ENCODE data around the gene ME1. TPM values are rescaled to one million over a fixed set of nuclear protein-coding genes. Genes with fewer than 3 reads are reported as not detected.
A peak's percentile ranks its signal among the peaks of the same experiment; 100 is the strongest.

The ME1 gene
- total RNA-seq, 1 experiment from 2014 or later = 131 TPM

- no peaks in the 10 kb centered on the region for H3K27me3 ChIP-seq (replicated peaks; ENCODE audit: control insufficient read depth, insufficient read depth, low read length)
- Mint-ChIP-seq H3K36me3 (ENCODE audit: insufficient read depth, unreplicated experiment) (peaks cover 82% of the 10 kb centered on the region), H3K4me1 (ENCODE audit: low read depth, unreplicated experiment) (peaks cover 19% of the 10 kb centered on the region), H3K4me3 (ENCODE audit: unreplicated experiment) (no peak overlapping the region), H3K27ac (ENCODE audit: unreplicated experiment) (no peak overlapping the region), H3K27me3 (ENCODE audit: insufficient read depth, unreplicated experiment) (no peaks in the 10 kb centered on the region), H3K9me3 (ENCODE audit: unreplicated experiment) (no peaks in the 10 kb centered on the region)
- CTCF ChIA-PET = no interaction called here
- POLR2A ChIA-PET = no interaction called here
- no peaks in the 10 kb centered on the region for H3K9me3 ChIP-seq
- DNase-seq = no peak
- no TSS peak for BruUV-seq (replicated peaks)
- no peak for TF ChIP-seq CTCF (IDR thresholded peaks at IDR 0.05; ENCODE audit: insufficient read depth in 1 of 2, low read depth in 1 of 2, low read length in 1 of 2, severe bottlenecking in 1 of 2, unreplicated experiment in 1 of 2)
- H3K4me3 ChIP-seq (ENCODE audit: low read depth, low read length) = no peak overlapping the region
- no peaks in the 10 kb centered on the region; the same call in 1 of the 2 replicates for H3K36me3 ChIP-seq (ENCODE audit: control insufficient read depth, insufficient read depth, low read length)
- 0 out of 2 replicates have a peak, but pooled peaks cover 3% of the 10 kb centered on the region for H3K4me1 ChIP-seq
- intact Hi-C loops (cut with micrococcal nuclease; ENCODE audit: unreplicated experiment) = loop anchor here (10.0 kb wide), 1 partner anchor 947 kb away; no protein-coding TSS in a partner anchor
Measured at GRCh38 chr6:83202031-83202430, 228.8 kb downstream of the ME1 start.

GRCh38 chr6:83199863-83200225, 231.0 kb downstream of the ME1 start:
- intact Hi-C loops (cut with micrococcal nuclease; ENCODE audit: unreplicated experiment) = loop anchor here (10.0 kb wide), 2 partner anchors 315 to 945 kb away; partner anchors contain the start of gene PRSS35
- no peak for DNase-seq

GRCh38 chr6:83199173-83199862, 231.5 kb downstream of the ME1 start:
- H3K36me3 Mint-ChIP-seq (ENCODE audit: insufficient read depth, unreplicated experiment) = peaks cover 69% of the 10 kb centered on the region
- POLR2A ChIA-PET = no interaction called here
- no peaks in the 10 kb centered on the region for H3K27me3 ChIP-seq (replicated peaks; ENCODE audit: control insufficient read depth, insufficient read depth, low read length)
- DNase-seq = no peak
- H3K4me3 Mint-ChIP-seq (ENCODE audit: unreplicated experiment) = no peak overlapping the region
- CTCF ChIA-PET = no interaction called here
- H3K27me3 Mint-ChIP-seq (ENCODE audit: insufficient read depth, unreplicated experiment) = no peaks in the 10 kb centered on the region
- BruUV-seq (replicated peaks) = no TSS peak
- intact Hi-C loops (cut with micrococcal nuclease; ENCODE audit: unreplicated experiment) = loop anchor here (10.0 kb wide), 1 partner anchor 315 kb away; the partner anchor contains the start of gene PRSS35
- no peaks in the 10 kb centered on the region for H3K9me3 Mint-ChIP-seq (ENCODE audit: unreplicated experiment)
- peak overlapping the region; percentile 10 for H3K27ac Mint-ChIP-seq (ENCODE audit: unreplicated experiment)
- H3K4me3 ChIP-seq (ENCODE audit: low read depth, low read length) = no peak overlapping the region
- no peaks in the 10 kb centered on the region for H3K9me3 ChIP-seq
- H3K36me3 ChIP-seq (ENCODE audit: control insufficient read depth, insufficient read depth, low read length) = no peaks in the 10 kb centered on the region; the same call in 1 of the 2 replicates
- peaks cover 28% of the 10 kb centered on the region for H3K4me1 Mint-ChIP-seq (ENCODE audit: low read depth, unreplicated experiment)
- H3K4me1 ChIP-seq = peaks cover 13% of the 10 kb centered on the region; the same call in 1 of the 2 replicates
- TF ChIP-seq CTCF (IDR thresholded peaks at IDR 0.05; ENCODE audit: insufficient read depth in 1 of 2, low read depth in 1 of 2, low read length in 1 of 2, severe bottlenecking in 1 of 2, unreplicated experiment in 1 of 2) = no peak

More at GRCh38 chr6:83199863-83200225, 231.0 kb downstream of the ME1 start:
- no peaks in the 10 kb centered on the region; the same call in 1 of the 2 replicates for H3K36me3 ChIP-seq (ENCODE audit: control insufficient read depth, insufficient read depth, low read length)
- POLR2A ChIA-PET = no interaction called here
- Mint-ChIP-seq H3K9me3 (ENCODE audit: unreplicated experiment) (no peaks in the 10 kb centered on the region), H3K27ac (ENCODE audit: unreplicated experiment) (no peak overlapping the region), H3K4me3 (ENCODE audit: unreplicated experiment) (no peak overlapping the region), H3K4me1 (ENCODE audit: low read depth, unreplicated experiment) (peaks cover 28% of the 10 kb centered on the region), H3K27me3 (ENCODE audit: insufficient read depth, unreplicated experiment) (no peaks in the 10 kb centered on the region), H3K36me3 (ENCODE audit: insufficient read depth, unreplicated experiment) (peaks cover 68% of the 10 kb centered on the region)
- no peaks in the 10 kb centered on the region for H3K27me3 ChIP-seq (replicated peaks; ENCODE audit: control insufficient read depth, insufficient read depth, low read length)
- BruUV-seq (replicated peaks) = no TSS peak
- CTCF ChIA-PET = no interaction called here
- peaks cover 7% of the 10 kb centered on the region; the same call in 1 of the 2 replicates for H3K4me1 ChIP-seq
- no peak for TF ChIP-seq CTCF (IDR thresholded peaks at IDR 0.05; ENCODE audit: insufficient read depth in 1 of 2, low read depth in 1 of 2, low read length in 1 of 2, severe bottlenecking in 1 of 2, unreplicated experiment in 1 of 2)
- H3K9me3 ChIP-seq = no peaks in the 10 kb centered on the region
- H3K4me3 ChIP-seq (ENCODE audit: low read depth, low read length) = no peak overlapping the region
